Mesodermal cell (in vitro differentiated cells): ENCODE data around the gene CABLES1.

ENCODE experiments used
- H3K27ac ChIP-seq: 2 replicates; pipeline ENCODE4 v1.7.0; 2013; ENCODE audit warnings: mild to moderate bottlenecking, low read depth, low read length, moderate library complexity; ENCODE audit not compliant: severe bottlenecking
- H3K36me3 ChIP-seq: 2 replicates; pipeline ENCODE4 v1.7.1; 2013; ENCODE audit warnings: mild to moderate bottlenecking, low read length, moderate library complexity; ENCODE audit not compliant: control insufficient read depth, insufficient read depth
- H3K4me1 ChIP-seq: one replicate; pipeline ENCODE4 v1.7.1; 2013; ENCODE audit warnings: mild to moderate bottlenecking, low read length; ENCODE audit not compliant: insufficient read depth, control insufficient read depth, poor library complexity, severe bottlenecking
- H3K4me3 ChIP-seq: 2 replicates; pipeline ENCODE4 v1.7.0; 2013; ENCODE audit warnings: low read length, control low read depth, mild to moderate bottlenecking; ENCODE audit not compliant: insufficient read depth, poor library complexity, severe bottlenecking; ENCODE audit errors: extremely low read depth
- H3K9me3 ChIP-seq: 2 replicates; pipeline ENCODE4 v1.7.1; 2013; ENCODE audit warnings: mild to moderate bottlenecking, low read length, moderate library complexity; ENCODE audit not compliant: control insufficient read depth
- WGBS, 2 experiments: methylation state at CpG; one replicate each; pipeline ENCODE4 v1.1.5; 2013; ENCODE audit warnings: missing lambda C conversion rate in 2 of 2; ENCODE audit not compliant: insufficient coverage in 2 of 2; 5-methylcytosine and 5-hydroxymethylcytosine counted together

CABLES1 gene

GRCh38 chr18:23143815-23144261 is 8.6 kb downstream of the CABLES1 start:
- Histone ChIP-seq H3K27ac (peak overlapping the region; percentile 74), H3K36me3 (no peaks in the 10 kb centered on the region), H3K4me3 (no peak overlapping the region), H3K9me3 (peaks cover 4% of the 10 kb centered on the region), H3K4me1 (peaks cover 16% of the 10 kb centered on the region)
- WGBS, 2 experiments, result 70 to 81% methylated on average over 9 of the region's 9 CpGs

DNA sequence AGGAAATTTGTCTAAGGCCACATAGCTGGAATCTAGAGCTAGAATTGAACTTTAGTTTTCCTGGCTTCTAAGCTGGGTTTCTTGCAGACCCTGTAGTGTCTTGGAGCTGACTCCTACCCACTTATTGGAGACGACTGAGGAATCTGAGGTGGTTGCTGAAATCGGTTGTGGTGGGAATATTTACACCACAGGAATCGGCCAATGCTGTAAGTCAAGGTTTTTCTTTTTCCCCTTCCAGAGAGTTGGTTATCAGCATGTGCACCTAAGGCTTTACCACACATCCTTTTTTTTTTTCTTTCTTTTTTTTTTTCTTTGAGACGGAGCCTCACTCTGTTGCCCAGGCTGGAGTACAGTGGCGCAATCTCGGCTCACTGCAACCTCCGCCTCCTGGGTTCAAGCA is 9.4 kb downstream of the CABLES1 start:
- Histone ChIP-seq H3K36me3 (no peaks in the 10 kb centered on the region), H3K9me3 (peaks cover 4% of the 10 kb centered on the region), H3K4me3 (no peak overlapping the region), H3K4me1 (peaks cover 16% of the 10 kb centered on the region), H3K27ac (no peak overlapping the region)
- WGBS, 2 experiments, result 89 to 100% methylated on average over 1 to 2 of the region's 7 CpGs

DNA sequence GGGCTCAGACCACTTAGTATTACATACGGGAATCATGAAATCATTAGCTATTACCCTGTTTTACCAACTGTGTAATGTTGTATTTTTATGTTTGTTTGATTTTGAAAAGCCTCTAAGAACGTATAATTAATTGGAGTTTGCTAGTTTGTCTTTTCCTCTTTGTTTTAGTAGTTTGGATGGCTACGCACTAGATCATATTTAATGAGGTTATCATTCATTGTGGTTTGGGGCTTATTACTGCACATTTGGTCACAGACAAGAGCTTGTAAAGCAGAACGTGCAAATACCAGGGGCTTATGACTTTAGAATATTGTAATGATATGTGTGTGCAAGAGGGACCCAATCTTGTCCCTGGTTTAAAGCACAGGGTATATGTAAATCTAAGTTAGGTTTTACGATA is 10.3 kb downstream of the CABLES1 start:
- Histone ChIP-seq H3K4me1 (peaks cover 16% of the 10 kb centered on the region), H3K36me3 (no peaks in the 10 kb centered on the region), H3K27ac (no peak overlapping the region), H3K4me3 (no peak overlapping the region), H3K9me3 (peaks cover 4% of the 10 kb centered on the region)
- WGBS, 2 experiments, result 92 to 95% methylated on average over 2 to 3 of the region's 5 CpGs

GRCh38 chr18:23146861-23147469 is 11.7 kb downstream of the CABLES1 start:
- Histone ChIP-seq H3K27ac (no peak overlapping the region), H3K36me3 (no peaks in the 10 kb centered on the region), H3K4me1 (peaks cover 9% of the 10 kb centered on the region), H3K9me3 (peaks cover 4% of the 10 kb centered on the region), H3K4me3 (no peak overlapping the region)
- WGBS, 2 experiments, result 100% methylated on average over 4 of the region's 11 CpGs

GRCh38 chr18:23148382-23148781 is 13.1 kb downstream of the CABLES1 start:
- WGBS, 2 experiments, result 89 to 90% methylated on average over 4 of the region's 5 CpGs
- H3K27ac ChIP-seq, result no peak overlapping the region
- peaks cover 4% of the 10 kb centered on the region for H3K9me3 ChIP-seq
- peaks cover 9% of the 10 kb centered on the region for H3K4me1 ChIP-seq
- H3K36me3 ChIP-seq, result no peaks in the 10 kb centered on the region
- no peak overlapping the region for H3K4me3 ChIP-seq

GRCh38 chr18:23149570-23149969 is 14.3 kb downstream of the CABLES1 start:
- H3K4me3 ChIP-seq, result no peak overlapping the region
- peaks cover 1% of the 10 kb centered on the region for H3K9me3 ChIP-seq
- 93 to 99% methylated on average over 10 of the region's 10 CpGs for WGBS, 2 experiments
- H3K27ac ChIP-seq, result no peak overlapping the region
- no peaks in the 10 kb centered on the region for H3K4me1 ChIP-seq
- H3K36me3 ChIP-seq, result no peaks in the 10 kb centered on the region

DNA sequence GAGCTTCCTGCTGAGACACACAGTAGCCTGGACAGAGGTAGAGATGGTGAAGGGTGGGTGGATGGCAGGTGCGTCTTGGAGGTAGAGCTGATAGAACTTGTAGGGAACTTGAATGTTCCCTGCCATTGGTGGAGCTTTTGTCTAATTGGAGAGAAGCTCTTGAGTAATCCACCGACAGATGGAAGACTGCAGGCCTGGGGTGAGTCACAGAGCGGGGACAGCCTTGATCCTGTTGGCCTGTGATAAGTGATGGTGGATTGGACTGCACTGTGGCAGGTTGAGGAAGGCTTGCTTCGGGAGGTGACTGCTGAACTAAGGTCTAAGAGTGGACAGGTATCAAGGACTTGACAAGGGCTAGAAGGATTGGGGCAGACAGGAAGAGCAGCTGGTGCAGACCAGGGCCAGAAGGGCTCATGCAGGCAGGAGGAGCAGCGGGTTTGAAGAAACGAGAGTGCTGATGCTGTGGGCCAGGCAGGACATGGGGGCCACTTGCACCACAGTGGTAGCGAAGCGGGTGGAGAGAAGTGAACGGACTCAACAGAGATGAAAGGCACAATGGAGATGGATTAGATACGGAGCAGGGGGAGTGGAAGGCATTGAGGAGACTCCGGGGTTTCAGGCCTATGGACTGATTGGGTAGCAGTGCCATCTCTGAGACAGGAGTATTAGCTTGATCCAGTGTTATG is 16.3 kb downstream of the CABLES1 start:
- H3K4me3 ChIP-seq, result no peak overlapping the region
- H3K27ac ChIP-seq, result no peak overlapping the region
- no peaks in the 10 kb centered on the region for H3K9me3 ChIP-seq
- 96% methylated on average over 11 of the region's 11 CpGs for WGBS, 2 experiments
- H3K36me3 ChIP-seq, result no peaks in the 10 kb centered on the region
- peaks cover 13% of the 10 kb centered on the region for H3K4me1 ChIP-seq

DNA sequence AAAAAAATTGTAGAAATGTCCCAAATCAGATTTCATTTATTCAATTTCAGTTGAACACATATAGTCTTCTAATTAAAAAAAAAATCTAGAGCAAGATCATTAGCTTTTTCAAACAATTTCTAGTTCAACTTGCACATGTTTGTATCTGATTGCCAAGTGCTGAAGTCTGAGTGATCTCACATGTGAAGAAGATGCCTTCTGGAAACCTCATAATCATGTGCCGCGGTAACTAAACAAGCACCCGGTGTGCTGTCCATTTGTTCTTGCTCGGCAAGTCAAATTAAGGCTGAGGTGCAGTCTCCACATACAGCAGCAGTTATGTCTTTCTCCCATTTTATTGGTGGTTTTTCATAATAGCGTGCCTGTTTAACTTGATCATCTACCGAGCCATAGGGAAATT is 18.7 kb downstream of the CABLES1 start:
- Histone ChIP-seq H3K4me1 (peaks cover 13% of the 10 kb centered on the region), H3K9me3 (no peaks in the 10 kb centered on the region), H3K27ac (no peak overlapping the region), H3K36me3 (no peaks in the 10 kb centered on the region), H3K4me3 (no peak overlapping the region)
- WGBS, 2 experiments, result 88 to 94% methylated on average over 6 of the region's 6 CpGs

- peak overlapping the region; percentile 61 for H3K27ac ChIP-seq
- WGBS, 2 experiments, result 100% methylated on average over 2 to 4 of the region's 5 CpGs
- H3K36me3 ChIP-seq, result no peaks in the 10 kb centered on the region
- peaks cover 13% of the 10 kb centered on the region for H3K4me1 ChIP-seq
- no peaks in the 10 kb centered on the region for H3K9me3 ChIP-seq
- H3K4me3 ChIP-seq, result no peak overlapping the region
Observed at GRCh38 chr18:23154823-23155500, 19.7 kb downstream of the CABLES1 start.

GRCh38 chr18:23155537-23155936 is 20.3 kb downstream of the CABLES1 start:
- peaks cover 13% of the 10 kb centered on the region for H3K4me1 ChIP-seq
- H3K27ac ChIP-seq, result peak overlapping the region; percentile 61
- H3K9me3 ChIP-seq, result no peaks in the 10 kb centered on the region
- no peaks in the 10 kb centered on the region for H3K36me3 ChIP-seq
- WGBS, 2 experiments, result 41 to 69% methylated on average over 4 of the region's 5 CpGs
- H3K4me3 ChIP-seq, result no peak overlapping the region

GRCh38 chr18:23156134-23156533 is 20.8 kb downstream of the CABLES1 start:
- H3K4me1 ChIP-seq, result peaks cover 13% of the 10 kb centered on the region
- H3K4me3 ChIP-seq, result no peak overlapping the region
- no peaks in the 10 kb centered on the region for H3K36me3 ChIP-seq
- no peak overlapping the region for H3K27ac ChIP-seq
- no peaks in the 10 kb centered on the region for H3K9me3 ChIP-seq
- 68 to 75% methylated on average over 3 of the region's 7 CpGs for WGBS, 2 experiments
